Neural progenitor cell (in vitro differentiated cells): ENCODE data around the gene SLCO3A1.

Experiments
- EZH2 ChIP-seq: fragments of 200-600 bp; sonication (generic); IDR thresholded peaks from 2 replicates; pipeline ENCODE4 v1.6.1; 2017; ENCODE audit warnings: antibody characterized with exemption, mild to moderate bottlenecking, moderate library complexity
- EZH2phosphoT487 ChIP-seq: fragments of 200-600 bp; sonication (generic); IDR thresholded peaks from 2 replicates; pipeline ENCODE4 v1.6.1; 2017; ENCODE audit warnings: antibody characterized with exemption
- TF ChIP-seq, protein P1 (sequence below): fragments of 200-600 bp; sonication (generic); IDR thresholded peaks from 2 replicates; pipeline ENCODE4 v1.5.1; 2017; ENCODE audit warnings: antibody characterized with exemption, mild to moderate bottlenecking

DNA sequence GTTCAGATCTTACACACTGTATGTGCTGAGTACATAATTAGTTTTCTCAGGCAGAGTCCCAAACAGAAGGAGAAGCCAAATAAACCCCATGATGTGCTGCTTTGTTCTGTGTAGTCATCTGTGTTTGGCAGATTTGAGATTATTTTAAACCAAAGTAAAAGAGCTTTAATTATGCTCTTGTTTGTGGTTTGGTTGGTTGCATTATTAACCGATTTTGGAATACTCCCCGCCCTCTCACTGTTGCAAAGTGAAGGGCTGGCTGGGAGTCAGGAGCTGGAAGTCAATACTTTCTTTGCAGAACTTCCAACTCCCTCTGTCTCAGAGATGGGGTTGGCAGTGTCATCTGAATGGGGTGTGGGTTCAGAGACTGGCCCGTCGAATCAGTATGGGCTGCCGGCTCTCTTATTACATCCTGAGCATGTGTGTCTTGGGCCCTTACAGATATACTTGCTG lies 34.4 kb downstream of the SLCO3A1 start:
- TF ChIP-seq, protein P1, sequence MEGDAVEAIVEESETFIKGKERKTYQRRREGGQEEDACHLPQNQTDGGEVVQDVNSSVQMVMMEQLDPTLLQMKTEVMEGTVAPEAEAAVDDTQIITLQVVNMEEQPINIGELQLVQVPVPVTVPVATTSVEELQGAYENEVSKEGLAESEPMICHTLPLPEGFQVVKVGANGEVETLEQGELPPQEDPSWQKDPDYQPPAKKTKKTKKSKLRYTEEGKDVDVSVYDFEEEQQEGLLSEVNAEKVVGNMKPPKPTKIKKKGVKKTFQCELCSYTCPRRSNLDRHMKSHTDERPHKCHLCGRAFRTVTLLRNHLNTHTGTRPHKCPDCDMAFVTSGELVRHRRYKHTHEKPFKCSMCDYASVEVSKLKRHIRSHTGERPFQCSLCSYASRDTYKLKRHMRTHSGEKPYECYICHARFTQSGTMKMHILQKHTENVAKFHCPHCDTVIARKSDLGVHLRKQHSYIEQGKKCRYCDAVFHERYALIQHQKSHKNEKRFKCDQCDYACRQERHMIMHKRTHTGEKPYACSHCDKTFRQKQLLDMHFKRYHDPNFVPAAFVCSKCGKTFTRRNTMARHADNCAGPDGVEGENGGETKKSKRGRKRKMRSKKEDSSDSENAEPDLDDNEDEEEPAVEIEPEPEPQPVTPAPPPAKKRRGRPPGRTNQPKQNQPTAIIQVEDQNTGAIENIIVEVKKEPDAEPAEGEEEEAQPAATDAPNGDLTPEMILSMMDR = no peak
- TF ChIP-seq EZH2 (no peak), EZH2phosphoT487 (no peak)
